Liver (tissue), 3 donors: ENCODE results near the gene PARD3B.

Source experiments
- ATF3 ChIP-seq: IDR thresholded peaks from 2 replicates; pipeline ENCODE4 v1.6.1; 2016; ENCODE audit warnings: antibody characterized with exemption
- FOXA1 ChIP-seq: IDR thresholded peaks from 2 replicates; pipeline ENCODE4 v1.6.1; 2016; ENCODE audit warnings: antibody characterized with exemption
- HNF4G ChIP-seq: IDR thresholded peaks from 2 replicates; pipeline ENCODE4 v1.6.1; 2016; ENCODE audit warnings: antibody characterized with exemption
- JUND ChIP-seq, 2 donors: IDR thresholded peaks; 2 replicates each; pipeline ENCODE4 v1.6.1; 2016; ENCODE audit warnings: antibody characterized with exemption in 2 of 2
- RAD21 ChIP-seq, 2 donors: IDR thresholded peaks; 2 replicates each; pipeline ENCODE4 v1.6.1; 2016; ENCODE audit warnings: antibody characterized with exemption in 2 of 2, mild to moderate bottlenecking in 2 of 2
- SP1 ChIP-seq: IDR thresholded peaks from 2 replicates; pipeline ENCODE4 v1.6.1; 2018; ENCODE audit warnings: antibody characterized with exemption, mild to moderate bottlenecking
- TAF1 ChIP-seq: conservative IDR thresholded peaks from 2 replicates; pipeline ENCODE4 v1.6.1; 2016; ENCODE audit warnings: antibody characterized with exemption, mild to moderate bottlenecking
- YY1 ChIP-seq: IDR thresholded peaks from 2 replicates; pipeline ENCODE4 v1.6.1; 2016; ENCODE audit warnings: antibody characterized with exemption, mild to moderate bottlenecking
- TF ChIP-seq, protein P1 (sequence below): IDR thresholded peaks from 2 replicates; pipeline ENCODE4 v1.6.1; 2016; ENCODE audit warnings: antibody characterized with exemption
- TF ChIP-seq, protein P2 (sequence below): IDR thresholded peaks from 2 replicates; pipeline ENCODE4 v1.6.1; 2016; ENCODE audit warnings: antibody characterized with exemption, mild to moderate bottlenecking
- TF ChIP-seq, protein P3 (sequence below): fragments of 150-350 bp; IDR thresholded peaks from 2 replicates; pipeline ENCODE4 v1.5.1; 2017; ENCODE audit warnings: improper control_type of control experiment, low read depth, low read length; ENCODE audit not compliant: missing input control
- donor health status: healthy.
- donor health status: healthy.

DNA sequence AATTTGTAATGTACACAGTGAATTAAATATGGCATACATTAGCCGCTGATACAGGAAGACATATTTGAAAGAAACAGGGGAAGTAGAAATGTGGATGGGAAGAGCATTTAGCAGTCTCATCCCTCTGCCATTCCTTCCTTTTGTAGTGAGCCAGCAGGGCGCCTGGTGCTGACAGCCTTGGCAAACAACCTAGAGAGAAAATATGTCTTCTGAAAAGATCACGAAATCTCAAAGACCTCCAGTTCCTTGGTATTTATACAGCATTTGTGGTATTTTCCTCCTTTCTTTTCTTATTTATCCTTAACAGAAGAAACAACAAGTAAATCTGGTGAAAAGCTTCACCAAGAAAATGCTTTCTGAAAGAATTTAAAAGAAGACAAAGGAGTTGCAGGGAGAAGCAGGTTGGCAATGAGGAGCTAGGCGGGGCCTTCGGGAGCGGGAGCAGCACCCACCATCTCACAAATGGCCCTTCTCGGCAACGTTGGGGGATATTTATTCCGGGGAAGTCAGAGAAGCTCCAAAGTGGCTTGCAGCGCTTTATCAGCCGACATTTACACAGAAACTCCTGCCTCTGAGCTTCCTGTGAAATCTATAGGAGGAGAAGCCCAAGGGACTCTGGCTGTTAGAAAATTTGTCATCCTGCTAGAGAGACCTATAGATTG lies 731.0 kb downstream of the PARD3B start:
- TF ChIP-seq, protein P1, sequence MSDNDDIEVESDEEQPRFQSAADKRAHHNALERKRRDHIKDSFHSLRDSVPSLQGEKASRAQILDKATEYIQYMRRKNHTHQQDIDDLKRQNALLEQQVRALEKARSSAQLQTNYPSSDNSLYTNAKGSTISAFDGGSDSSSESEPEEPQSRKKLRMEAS = no peak
- TF ChIP-seq, protein P2, sequence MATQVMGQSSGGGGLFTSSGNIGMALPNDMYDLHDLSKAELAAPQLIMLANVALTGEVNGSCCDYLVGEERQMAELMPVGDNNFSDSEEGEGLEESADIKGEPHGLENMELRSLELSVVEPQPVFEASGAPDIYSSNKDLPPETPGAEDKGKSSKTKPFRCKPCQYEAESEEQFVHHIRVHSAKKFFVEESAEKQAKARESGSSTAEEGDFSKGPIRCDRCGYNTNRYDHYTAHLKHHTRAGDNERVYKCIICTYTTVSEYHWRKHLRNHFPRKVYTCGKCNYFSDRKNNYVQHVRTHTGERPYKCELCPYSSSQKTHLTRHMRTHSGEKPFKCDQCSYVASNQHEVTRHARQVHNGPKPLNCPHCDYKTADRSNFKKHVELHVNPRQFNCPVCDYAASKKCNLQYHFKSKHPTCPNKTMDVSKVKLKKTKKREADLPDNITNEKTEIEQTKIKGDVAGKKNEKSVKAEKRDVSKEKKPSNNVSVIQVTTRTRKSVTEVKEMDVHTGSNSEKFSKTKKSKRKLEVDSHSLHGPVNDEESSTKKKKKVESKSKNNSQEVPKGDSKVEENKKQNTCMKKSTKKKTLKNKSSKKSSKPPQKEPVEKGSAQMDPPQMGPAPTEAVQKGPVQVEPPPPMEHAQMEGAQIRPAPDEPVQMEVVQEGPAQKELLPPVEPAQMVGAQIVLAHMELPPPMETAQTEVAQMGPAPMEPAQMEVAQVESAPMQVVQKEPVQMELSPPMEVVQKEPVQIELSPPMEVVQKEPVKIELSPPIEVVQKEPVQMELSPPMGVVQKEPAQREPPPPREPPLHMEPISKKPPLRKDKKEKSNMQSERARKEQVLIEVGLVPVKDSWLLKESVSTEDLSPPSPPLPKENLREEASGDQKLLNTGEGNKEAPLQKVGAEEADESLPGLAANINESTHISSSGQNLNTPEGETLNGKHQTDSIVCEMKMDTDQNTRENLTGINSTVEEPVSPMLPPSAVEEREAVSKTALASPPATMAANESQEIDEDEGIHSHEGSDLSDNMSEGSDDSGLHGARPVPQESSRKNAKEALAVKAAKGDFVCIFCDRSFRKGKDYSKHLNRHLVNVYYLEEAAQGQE = no peak
- TF ChIP-seq, protein P3, sequence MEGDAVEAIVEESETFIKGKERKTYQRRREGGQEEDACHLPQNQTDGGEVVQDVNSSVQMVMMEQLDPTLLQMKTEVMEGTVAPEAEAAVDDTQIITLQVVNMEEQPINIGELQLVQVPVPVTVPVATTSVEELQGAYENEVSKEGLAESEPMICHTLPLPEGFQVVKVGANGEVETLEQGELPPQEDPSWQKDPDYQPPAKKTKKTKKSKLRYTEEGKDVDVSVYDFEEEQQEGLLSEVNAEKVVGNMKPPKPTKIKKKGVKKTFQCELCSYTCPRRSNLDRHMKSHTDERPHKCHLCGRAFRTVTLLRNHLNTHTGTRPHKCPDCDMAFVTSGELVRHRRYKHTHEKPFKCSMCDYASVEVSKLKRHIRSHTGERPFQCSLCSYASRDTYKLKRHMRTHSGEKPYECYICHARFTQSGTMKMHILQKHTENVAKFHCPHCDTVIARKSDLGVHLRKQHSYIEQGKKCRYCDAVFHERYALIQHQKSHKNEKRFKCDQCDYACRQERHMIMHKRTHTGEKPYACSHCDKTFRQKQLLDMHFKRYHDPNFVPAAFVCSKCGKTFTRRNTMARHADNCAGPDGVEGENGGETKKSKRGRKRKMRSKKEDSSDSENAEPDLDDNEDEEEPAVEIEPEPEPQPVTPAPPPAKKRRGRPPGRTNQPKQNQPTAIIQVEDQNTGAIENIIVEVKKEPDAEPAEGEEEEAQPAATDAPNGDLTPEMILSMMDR = no peak
- no peak for TF ChIP-seq FOXA1
- no peak for TF ChIP-seq YY1
- TF ChIP-seq SP1 = no peak
- TF ChIP-seq JUND (IDR thresholded peaks at IDR 0.05) = no peak
- no peak for TF ChIP-seq RAD21 (IDR thresholded peaks at IDR 0.05)
- TF ChIP-seq TAF1 = no peak
- TF ChIP-seq HNF4G = no peak
- TF ChIP-seq ATF3 = no peak
